ENCODE results near the gene MGAT3. TPM values are rescaled to one million over a fixed set of nuclear protein-coding genes. Genes with fewer than 3 reads are reported as not detected.

Gene MGAT3
- total and polyA plus RNA-seq, 9 of the 15 experiments (the other 6 are each of a cell fraction or from before 2014, with no cell fraction given), result 0.10 to 11.5 (median 4.6) TPM

DNA sequence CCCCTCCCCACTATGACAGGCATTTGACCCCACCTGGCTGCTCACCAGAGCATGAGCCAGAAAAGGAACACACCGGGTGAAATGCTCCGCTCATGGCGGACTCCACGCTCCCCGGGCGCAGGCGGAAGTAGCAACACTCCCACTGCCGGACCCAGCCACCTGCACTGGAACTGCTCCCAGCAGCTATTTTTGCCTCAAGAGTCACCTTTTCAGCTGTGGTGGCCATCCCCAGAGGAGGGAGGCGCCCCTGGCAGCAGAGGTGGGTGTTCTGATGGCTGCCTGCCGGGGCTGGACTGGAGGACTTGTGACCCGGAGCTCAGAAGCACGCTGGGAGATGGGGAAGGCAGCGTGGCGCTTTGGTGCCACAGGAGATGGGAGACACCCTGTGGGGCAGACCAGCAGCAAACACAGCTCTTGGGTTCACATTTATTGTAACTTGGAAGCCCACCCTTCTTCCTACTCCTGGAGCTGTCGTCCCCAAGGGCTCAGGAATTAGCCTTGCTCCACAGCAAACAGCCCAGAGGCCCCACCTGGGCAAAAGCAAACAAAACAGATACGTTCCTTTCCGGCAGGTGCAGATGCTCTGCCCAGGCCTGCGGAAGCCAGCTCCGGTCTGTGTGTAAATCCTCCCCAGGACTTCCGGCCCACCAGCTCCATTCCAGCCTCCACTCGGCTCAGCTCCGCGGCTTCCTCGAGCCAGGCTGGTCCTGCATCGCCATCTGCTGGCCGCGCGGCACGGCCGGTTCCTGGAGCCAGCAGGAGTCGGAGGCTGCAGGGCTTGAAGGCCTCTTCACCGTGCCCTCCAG is 72.1 kb downstream of the MGAT3 start (continued):
- TF ChIP-seq ARID2 (IDR thresholded peaks at IDR 0.05) (peak; percentile 67; the same call in 1 of the 2 replicates), NEUROD1 (IDR thresholded peaks at IDR 0.05; ENCODE audit: borderline replicate concordance, low read depth, low read length, partially characterized antibody) (peak; percentile 100), PPARD (CRISPR knock-in tag; IDR thresholded peaks at IDR 0.05) (no peak), NFIC (IDR thresholded peaks at IDR 0.05) (peak; percentile 21; the same call in 1 of the 2 replicates), ZNF699 (CRISPR knock-in tag; IDR thresholded peaks at IDR 0.05; ENCODE audit: insufficient replicate concordance) (no peak), ESRRA (IDR thresholded peaks at IDR 0.05; ENCODE audit: borderline replicate concordance, low read depth) (peak; percentile 48; the same call in 1 of the 2 replicates), RNF2 (IDR thresholded peaks at IDR 0.05) (peak; percentile 41; the same call in 1 of the 2 replicates), HIVEP1 (CRISPR knock-in tag; IDR thresholded peaks at IDR 0.05) (no peak), ATF3 (IDR thresholded peaks at IDR 0.05) (no peak), ATF3 (CRISPR knock-in tag; conservative IDR thresholded peaks at IDR 0.05) (no peak), STAG1 (CRISPR knock-in tag; IDR thresholded peaks at IDR 0.05; ENCODE audit: borderline replicate concordance) (peak; percentile 99), RBM39 (optimal IDR thresholded peaks at IDR 0.05; ENCODE audit: low read depth, low read length) (peak; percentile 80), FIP1L1 (IDR thresholded peaks at IDR 0.05; ENCODE audit: low read depth, low read length, poor library complexity, severe bottlenecking) (peak; percentile 95), ZNF282 (CRISPR knock-in tag; IDR thresholded peaks at IDR 0.05) (no peak), RBM14 (IDR thresholded peaks at IDR 0.05; ENCODE audit: borderline replicate concordance, insufficient read depth, low read depth, low read length) (0 out of 2 replicates have a peak, but pooled peaks have one; percentile 43), ZBTB33 (CRISPR knock-in tag; IDR thresholded peaks at IDR 0.05) (peak; percentile 91), SMARCA5 (IDR thresholded peaks at IDR 0.05) (no peak)
- TF ChIP-seq, protein P1, sequence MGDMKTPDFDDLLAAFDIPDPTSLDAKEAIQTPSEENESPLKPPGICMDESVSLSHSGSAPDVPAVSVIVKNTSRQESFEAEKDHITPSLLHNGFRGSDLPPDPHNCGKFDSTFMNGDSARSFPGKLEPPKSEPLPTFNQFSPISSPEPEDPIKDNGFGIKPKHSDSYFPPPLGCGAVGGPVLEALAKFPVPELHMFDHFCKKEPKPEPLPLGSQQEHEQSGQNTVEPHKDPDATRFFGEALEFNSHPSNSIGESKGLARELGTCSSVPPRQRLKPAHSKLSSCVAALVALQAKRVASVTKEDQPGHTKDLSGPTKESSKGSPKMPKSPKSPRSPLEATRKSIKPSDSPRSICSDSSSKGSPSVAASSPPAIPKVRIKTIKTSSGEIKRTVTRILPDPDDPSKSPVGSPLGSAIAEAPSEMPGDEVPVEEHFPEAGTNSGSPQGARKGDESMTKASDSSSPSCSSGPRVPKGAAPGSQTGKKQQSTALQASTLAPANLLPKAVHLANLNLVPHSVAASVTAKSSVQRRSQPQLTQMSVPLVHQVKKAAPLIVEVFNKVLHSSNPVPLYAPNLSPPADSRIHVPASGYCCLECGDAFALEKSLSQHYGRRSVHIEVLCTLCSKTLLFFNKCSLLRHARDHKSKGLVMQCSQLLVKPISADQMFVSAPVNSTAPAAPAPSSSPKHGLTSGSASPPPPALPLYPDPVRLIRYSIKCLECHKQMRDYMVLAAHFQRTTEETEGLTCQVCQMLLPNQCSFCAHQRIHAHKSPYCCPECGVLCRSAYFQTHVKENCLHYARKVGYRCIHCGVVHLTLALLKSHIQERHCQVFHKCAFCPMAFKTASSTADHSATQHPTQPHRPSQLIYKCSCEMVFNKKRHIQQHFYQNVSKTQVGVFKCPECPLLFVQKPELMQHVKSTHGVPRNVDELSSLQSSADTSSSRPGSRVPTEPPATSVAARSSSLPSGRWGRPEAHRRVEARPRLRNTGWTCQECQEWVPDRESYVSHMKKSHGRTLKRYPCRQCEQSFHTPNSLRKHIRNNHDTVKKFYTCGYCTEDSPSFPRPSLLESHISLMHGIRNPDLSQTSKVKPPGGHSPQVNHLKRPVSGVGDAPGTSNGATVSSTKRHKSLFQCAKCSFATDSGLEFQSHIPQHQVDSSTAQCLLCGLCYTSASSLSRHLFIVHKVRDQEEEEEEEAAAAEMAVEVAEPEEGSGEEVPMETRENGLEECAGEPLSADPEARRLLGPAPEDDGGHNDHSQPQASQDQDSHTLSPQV (IDR thresholded peaks at IDR 0.05), result 0 out of 2 replicates have a peak, but pooled peaks have one; percentile 53
- TF ChIP-seq, protein P2, sequence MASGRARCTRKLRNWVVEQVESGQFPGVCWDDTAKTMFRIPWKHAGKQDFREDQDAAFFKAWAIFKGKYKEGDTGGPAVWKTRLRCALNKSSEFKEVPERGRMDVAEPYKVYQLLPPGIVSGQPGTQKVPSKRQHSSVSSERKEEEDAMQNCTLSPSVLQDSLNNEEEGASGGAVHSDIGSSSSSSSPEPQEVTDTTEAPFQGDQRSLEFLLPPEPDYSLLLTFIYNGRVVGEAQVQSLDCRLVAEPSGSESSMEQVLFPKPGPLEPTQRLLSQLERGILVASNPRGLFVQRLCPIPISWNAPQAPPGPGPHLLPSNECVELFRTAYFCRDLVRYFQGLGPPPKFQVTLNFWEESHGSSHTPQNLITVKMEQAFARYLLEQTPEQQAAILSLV (tag; IDR thresholded peaks at IDR 0.05), result no peak
